GM12878 (cell line): Measurements from ENCODE around the gene ESRRB. TPM values are rescaled to one million over a fixed set of nuclear protein-coding genes. Genes with fewer than 3 reads are reported as not detected.

Source experiments
- ATAC-seq: fragments of 200-7000 bp; cut with Tn5 transposase; 3 replicates; pipeline ENCODE4 v1.9.1; 2020; ENCODE audit warnings: mild to moderate bottlenecking, moderate library complexity
- BruUV-seq: library from RNA; stranded (reverse); fragments of 400-500 nt; replicated peaks from 2 replicates; lab custom pipeline; 2021; lab: Mats Ljungman, UMichigan
- CTCF ChIA-PET: fragments of 300-600 bp; sonication (Branson Sonifier 250); formaldehyde crosslinking; extraction: SDS; loops from one replicate; lab custom pipeline; 2021; ENCODE audit warnings: inconsistent platforms; lab: Yijun Ruan, JAX
- POLR2A ChIA-PET: fragments of 350-600 bp; formaldehyde crosslinking; extraction: SDS; loops from one replicate; lab custom pipeline; 2021; ENCODE audit warnings: inconsistent platforms; lab: Charles Lee
- RAD21 ChIA-PET: fragments of 300-600 bp; sonication (Branson Sonifier 250); formaldehyde crosslinking; loops from one replicate; lab custom pipeline; 2023; ENCODE audit warnings: antibody characterized with exemption; ENCODE audit not compliant: unreplicated experiment; lab: Charles Lee
- SMC1A ChIA-PET: fragments of 300-600 bp; sonication (Branson Sonifier 250); formaldehyde crosslinking; loops from one replicate; lab custom pipeline; 2023; ENCODE audit not compliant: unreplicated experiment, uncharacterized antibody; lab: Charles Lee
- DNase-seq: peaks from one replicate; pipeline ENCODE4 v3.0.0-alpha.2; 2011; ENCODE audit warnings: low read depth, low spot score
- FAIRE-seq: peaks from 3 replicates; lab custom pipeline; 2011; peaks lifted over from hg19 to GRCh38; lab: Jason Lieb, UNC
- H2AFZ ChIP-seq: 2 replicates; pipeline ENCODE4 v1.6.0; 2011; ENCODE audit warnings: low read depth, low read length, control low read depth; ENCODE audit not compliant: control insufficient read depth
- H3K27ac ChIP-seq: 2 replicates; pipeline ENCODE4 v1.5.1; 2011; ENCODE audit warnings: control low read depth; ENCODE audit not compliant: control insufficient read depth, insufficient read depth
- H3K27me3 ChIP-seq, 2 experiments: replicated peaks in 1 of 2; 2 replicates each; pipeline versions ENCODE4 v1.6.0 to v1.6.1; 2011; ENCODE audit warnings: low read length in 1 of 2; ENCODE audit not compliant: control insufficient read depth in 2 of 2, insufficient read depth in 2 of 2
- H3K36me3 ChIP-seq, 2 experiments: 2 replicates each; pipeline ENCODE4 v1.5.1; 2011; ENCODE audit warnings: low read length in 1 of 2; ENCODE audit not compliant: control insufficient read depth in 2 of 2, insufficient read depth in 2 of 2
- H3K4me1 ChIP-seq: 2 replicates; pipeline ENCODE4 v1.6.1; 2011; ENCODE audit warnings: mild to moderate bottlenecking, low read length, moderate library complexity, mixed read lengths; ENCODE audit not compliant: control insufficient read depth, insufficient read depth
- H3K4me2 ChIP-seq: 2 replicates; pipeline ENCODE4 v1.6.0; 2011; ENCODE audit warnings: control low read depth; ENCODE audit not compliant: control insufficient read depth, insufficient read depth
- H3K4me3 ChIP-seq: fragments of 200-600 bp; sonication (generic); 2 replicates; pipeline ENCODE4 v1.5.1; 2016
- H3K79me2 ChIP-seq: 2 replicates; pipeline ENCODE4 v1.6.0; 2011; ENCODE audit warnings: low read length; ENCODE audit not compliant: control insufficient read depth, insufficient read depth
- H3K9ac ChIP-seq: 2 replicates; pipeline ENCODE4 v1.8.0; 2011; ENCODE audit warnings: low read length, control low read depth, mixed read lengths; ENCODE audit not compliant: control insufficient read depth, insufficient read depth
- H3K9me3 ChIP-seq: replicated peaks from 3 replicates; pipeline ENCODE4 v1.5.1; 2011; ENCODE audit warnings: mild to moderate bottlenecking, low read length; ENCODE audit not compliant: control insufficient read depth, insufficient read depth
- H4K20me1 ChIP-seq: 2 replicates; pipeline ENCODE4 v1.6.0; 2011; ENCODE audit not compliant: control insufficient read depth, insufficient read depth
- CHD2 ChIP-seq: IDR thresholded peaks from 2 replicates; pipeline ENCODE4 v1.6.1; 2011; ENCODE audit warnings: low read depth, low read length, improper control_type of control experiment, borderline replicate concordance
- EP300 ChIP-seq, 2 experiments: fragments of 150-350 bp in 1 of 2; IDR thresholded peaks; 2 replicates each; pipeline ENCODE4 v1.6.1; 2011 to 2012; ENCODE audit warnings: low read depth in 2 of 2, low read length in 2 of 2, borderline replicate concordance in 1 of 2, improper control_type of control experiment in 1 of 2, inconsistent platforms in 1 of 2; ENCODE audit not compliant: control insufficient read depth in 1 of 2
- ESRRA ChIP-seq: IDR thresholded peaks from 2 replicates; pipeline ENCODE4 v1.6.1; 2012; ENCODE audit warnings: mild to moderate bottlenecking, low read length, improper control_type of control experiment
- HDGF ChIP-seq: fragments of 450-650 bp; IDR thresholded peaks from 2 replicates; pipeline ENCODE4 v1.6.1; 2016; ENCODE audit warnings: antibody characterized with exemption
- NFYB ChIP-seq: IDR thresholded peaks from 2 replicates; pipeline ENCODE4 v1.6.1; 2011; ENCODE audit warnings: low read depth, mild to moderate bottlenecking, low read length, improper control_type of control experiment, moderate library complexity; ENCODE audit not compliant: insufficient read depth
- ZBTB11 ChIP-seq: fragments of 450-650 bp; formaldehyde crosslinking; IDR thresholded peaks from 2 replicates; pipeline ENCODE4 v1.5.0; 2022; ENCODE audit warnings: mild to moderate bottlenecking, missing genetic modification characterization
- ZBTB40 ChIP-seq: fragments of 450-650 bp; IDR thresholded peaks from 2 replicates; pipeline ENCODE4 v1.6.1; 2016; ENCODE audit warnings: mild to moderate bottlenecking, moderate library complexity, borderline replicate concordance
- WGBS: methylation state at CpG from one replicate; pipeline ENCODE4 v1.1.6; 2016; ENCODE audit warnings: low lambda C conversion rate; ENCODE audit not compliant: insufficient replicate concordance, insufficient coverage; ENCODE audit errors: missing lambda C conversion rate; 5-methylcytosine and 5-hydroxymethylcytosine counted together
- in situ Hi-C: fragments of 300-500 bp; cut with MboI; formaldehyde crosslinking; loops from 9 replicates; pipeline ENCODE4 v1.14.3; 2018; ENCODE audit warnings: mixed read lengths
- intact Hi-C: fragments of 100-400 bp; cut with micrococcal nuclease; formaldehyde crosslinking; loops from one replicate; pipeline ENCODE4 v1.14.2; 2022; ENCODE audit not compliant: unreplicated experiment
- polyA plus RNA-seq, 11 experiments: library from polyadenylated mRNA; depleted of rRNA in 4 of 11; unstranded in 6 of 11; stranded (reverse) in 5 of 11; fragments of >200 nt; fragmentation: Nextera tagmentation in 4 of 11; fragmentation: Illumina TruSeq in 1 of 11; extraction: Ambion mirVana in 4 of 11; extraction: Trizol in 1 of 11; gene quantifications; 1 replicate in 1 of 11; 2 replicates in 10 of 11; pipeline versions ENCODE4 v1.2.1 to v1.2.3, GENCODE V29; 2011 to 2016; ENCODE audit warnings: inconsistent platforms in 2 of 11, missing spikeins in 2 of 11, low read depth in 1 of 11
- total RNA-seq, 4 experiments: library from RNA; depleted of rRNA in 3 of 4; stranded (reverse); fragments of >200 nt in 3 of 4; fragmentation: Illumina TruSeq in 1 of 4; extraction: Trizol in 1 of 4; gene quantifications; 2 replicates each; pipeline versions ENCODE4 v1.2.1 to v1.2.3, GENCODE V29; 2013 to 2021
- TF ChIP-seq, protein P1 (sequence below): IDR thresholded peaks from 2 replicates; pipeline ENCODE4 v1.6.1; 2012; ENCODE audit warnings: improper control_type of control experiment, low read depth, low read length; ENCODE audit not compliant: insufficient replicate concordance

ESRRB gene
- total and polyA plus RNA-seq, 10 of the 15 experiments (the other 5 are each of a cell fraction or from before 2014, with no cell fraction given), result 0.03 to 0.73 (median 0.11) TPM; not detected in 6

DNA sequence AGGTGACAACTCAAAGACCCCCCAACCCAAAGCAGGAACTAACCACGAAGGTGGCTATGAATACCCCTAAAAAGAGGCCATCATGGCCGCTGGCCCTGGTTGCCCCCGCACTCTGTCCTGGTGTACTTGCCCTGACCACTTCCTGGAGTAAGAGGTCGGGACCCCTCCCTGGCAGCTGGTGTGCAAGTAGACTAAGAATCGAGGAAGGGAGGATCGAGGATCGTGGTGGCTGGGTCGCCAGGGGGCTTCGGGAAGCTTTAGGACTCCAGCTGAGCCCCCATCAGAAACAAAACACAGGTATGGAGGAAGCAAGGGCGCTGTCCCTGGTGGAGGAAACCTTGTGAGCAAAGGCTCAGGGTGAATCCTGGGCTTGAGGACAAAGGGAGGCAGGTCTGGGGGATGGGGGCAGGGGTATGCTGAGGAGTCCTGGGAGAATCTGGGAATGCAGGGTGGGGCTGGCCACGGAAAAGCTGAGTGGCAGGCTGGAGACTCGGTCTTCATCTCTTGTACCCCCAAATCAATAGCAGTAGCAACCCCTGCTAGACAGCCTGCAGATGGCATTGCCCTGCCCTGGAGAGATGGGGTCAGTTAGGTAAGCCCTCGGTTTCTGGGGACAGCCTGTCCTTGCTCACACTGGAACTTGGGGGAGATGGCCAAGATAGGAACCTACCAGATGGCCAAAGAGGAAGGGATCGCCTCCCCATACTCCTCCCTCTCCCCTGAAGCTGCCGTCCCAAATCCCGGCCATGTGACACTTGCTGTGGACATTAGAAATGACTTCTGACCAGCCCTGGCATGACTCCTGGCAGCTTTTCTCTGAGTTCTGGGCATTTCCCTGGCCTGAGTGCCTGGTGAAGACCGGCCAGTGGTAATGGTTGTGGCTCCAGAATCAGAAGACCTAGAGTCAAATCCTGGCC, 45.3 kb upstream of the ESRRB start:
- ChIA-PET POLR2A (no interaction called here), CTCF (no interaction called here), RAD21 (interaction anchor here (0.9 kb wide), 1 partner anchor 22 kb away, joined by 3 read pairs; no protein-coding TSS in a partner anchor), SMC1A (interaction anchor here (0.6 to 1.6 kb wide), 2 partner anchors 39 to 145 kb away, joined by 3 to 5 read pairs; no protein-coding TSS in a partner anchor)
- Histone ChIP-seq H4K20me1 (no peaks in the 10 kb centered on the region), H3K27me3 (peaks cover 0 to 10% of the 10 kb centered on the region in 2 experiments), H3K9ac (no peak overlapping the region), H3K79me2 (no peaks in the 10 kb centered on the region), H3K27ac (no peak overlapping the region), H3K4me2 (no peak overlapping the region), H3K4me1 (no peaks in the 10 kb centered on the region), H3K9me3 (no peaks in the 10 kb centered on the region), H2AFZ (no peak overlapping the region), H3K4me3 (no peak overlapping the region), H3K36me3 (no peaks in the 10 kb centered on the region)
- BruUV-seq, result no TSS peak
- 33% methylated on average over 17 of the region's 17 CpGs for WGBS
- ATAC-seq (no peak), FAIRE-seq (no peak), DNase-seq (no peak)
- intact Hi-C loops, result no loop called here
- in situ Hi-C loops, result no loop called here
- TF ChIP-seq ZBTB40 (no peak), NFYB (no peak), HDGF (no peak), ESRRA (no peak), CHD2 (no peak), ZBTB11 (CRISPR knock-in tag) (no peak), EP300 (IDR thresholded peaks at IDR 0.05; ENCODE audit: borderline replicate concordance in 1 of 2, control insufficient read depth in 1 of 2, low read depth in 2 of 2, low read length in 2 of 2) (no peak)
- TF ChIP-seq, protein P1, sequence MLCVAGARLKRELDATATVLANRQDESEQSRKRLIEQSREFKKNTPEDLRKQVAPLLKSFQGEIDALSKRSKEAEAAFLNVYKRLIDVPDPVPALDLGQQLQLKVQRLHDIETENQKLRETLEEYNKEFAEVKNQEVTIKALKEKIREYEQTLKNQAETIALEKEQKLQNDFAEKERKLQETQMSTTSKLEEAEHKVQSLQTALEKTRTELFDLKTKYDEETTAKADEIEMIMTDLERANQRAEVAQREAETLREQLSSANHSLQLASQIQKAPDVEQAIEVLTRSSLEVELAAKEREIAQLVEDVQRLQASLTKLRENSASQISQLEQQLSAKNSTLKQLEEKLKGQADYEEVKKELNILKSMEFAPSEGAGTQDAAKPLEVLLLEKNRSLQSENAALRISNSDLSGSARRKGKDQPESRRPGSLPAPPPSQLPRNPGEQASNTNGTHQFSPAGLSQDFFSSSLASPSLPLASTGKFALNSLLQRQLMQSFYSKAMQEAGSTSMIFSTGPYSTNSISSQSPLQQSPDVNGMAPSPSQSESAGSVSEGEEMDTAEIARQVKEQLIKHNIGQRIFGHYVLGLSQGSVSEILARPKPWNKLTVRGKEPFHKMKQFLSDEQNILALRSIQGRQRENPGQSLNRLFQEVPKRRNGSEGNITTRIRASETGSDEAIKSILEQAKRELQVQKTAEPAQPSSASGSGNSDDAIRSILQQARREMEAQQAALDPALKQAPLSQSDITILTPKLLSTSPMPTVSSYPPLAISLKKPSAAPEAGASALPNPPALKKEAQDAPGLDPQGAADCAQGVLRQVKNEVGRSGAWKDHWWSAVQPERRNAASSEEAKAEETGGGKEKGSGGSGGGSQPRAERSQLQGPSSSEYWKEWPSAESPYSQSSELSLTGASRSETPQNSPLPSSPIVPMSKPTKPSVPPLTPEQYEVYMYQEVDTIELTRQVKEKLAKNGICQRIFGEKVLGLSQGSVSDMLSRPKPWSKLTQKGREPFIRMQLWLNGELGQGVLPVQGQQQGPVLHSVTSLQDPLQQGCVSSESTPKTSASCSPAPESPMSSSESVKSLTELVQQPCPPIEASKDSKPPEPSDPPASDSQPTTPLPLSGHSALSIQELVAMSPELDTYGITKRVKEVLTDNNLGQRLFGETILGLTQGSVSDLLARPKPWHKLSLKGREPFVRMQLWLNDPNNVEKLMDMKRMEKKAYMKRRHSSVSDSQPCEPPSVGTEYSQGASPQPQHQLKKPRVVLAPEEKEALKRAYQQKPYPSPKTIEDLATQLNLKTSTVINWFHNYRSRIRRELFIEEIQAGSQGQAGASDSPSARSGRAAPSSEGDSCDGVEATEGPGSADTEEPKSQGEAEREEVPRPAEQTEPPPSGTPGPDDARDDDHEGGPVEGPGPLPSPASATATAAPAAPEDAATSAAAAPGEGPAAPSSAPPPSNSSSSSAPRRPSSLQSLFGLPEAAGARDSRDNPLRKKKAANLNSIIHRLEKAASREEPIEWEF, result no peak
